ENCODE data around the gene SLC1A4. TPM values are rescaled to one million over a fixed set of nuclear protein-coding genes. Genes with fewer than 3 reads are reported as not detected.
"Not testable (repeated sequence)": the region's sequence is repeated elsewhere in the genome, so short reads cannot be mapped to it uniquely, and the experiment has no call there.

Gene SLC1A4
- total and polyA plus RNA-seq, 3 experiments from 2014 or later, result 1.9 to 21.3 (median 21.2) TPM

GRCh38 chr2:64969086-64969485 is 20.1 kb upstream of the SLC1A4 start:
- H3K9me3 ChIP-seq (ENCODE audit: low read length); H3K36me3 ChIP-seq (ENCODE audit: insufficient read depth, low read length); H3K4me3 ChIP-seq (ENCODE audit: low read length); H3K4me1 ChIP-seq (ENCODE audit: insufficient read depth, low read length); H3K4me1 Mint-ChIP-seq; H3K4me3 Mint-ChIP-seq; DNase-seq; POLR2A ChIA-PET; H3K27ac Mint-ChIP-seq; CTCF ChIA-PET; H3K9me3 Mint-ChIP-seq; H3K27ac ChIP-seq (ENCODE audit: low read depth, low read length); H3K27me3 Mint-ChIP-seq; H3K36me3 Mint-ChIP-seq; H3K27me3 ChIP-seq (ENCODE audit: insufficient read depth, low read length, poor library complexity, severe bottlenecking): not testable (repeated sequence)

GRCh38 chr2:64970495-64970894 is 18.7 kb upstream of the SLC1A4 start:
- H3K36me3 ChIP-seq (ENCODE audit: insufficient read depth, low read length), result no peaks in the 10 kb centered on the region
- Mint-ChIP-seq H3K4me3 (no peak overlapping the region), H3K4me1 (no peaks in the 10 kb centered on the region), H3K36me3 (no peaks in the 10 kb centered on the region), H3K27me3 (peaks cover 0 to 4% of the 10 kb centered on the region in 2 donors), H3K9me3 (no peaks in the 10 kb centered on the region), H3K27ac (no peak overlapping the region)
- no peaks in the 10 kb centered on the region for H3K9me3 ChIP-seq (ENCODE audit: low read length)
- H3K27ac ChIP-seq (ENCODE audit: low read depth, low read length), result no peak overlapping the region
- no peak for DNase-seq
- ChIA-PET POLR2A (no interaction called here), CTCF (interaction anchor here (1.0 kb wide), 2 partner anchors 9 to 18 kb away, joined by 3 read pairs; no protein-coding TSS in a partner anchor)
- H3K4me3 ChIP-seq (ENCODE audit: low read length), result no peak overlapping the region
- H3K4me1 ChIP-seq (ENCODE audit: insufficient read depth, low read length), result no peaks in the 10 kb centered on the region
- no peaks in the 10 kb centered on the region for H3K27me3 ChIP-seq (ENCODE audit: insufficient read depth, low read length, poor library complexity, severe bottlenecking)

DNA sequence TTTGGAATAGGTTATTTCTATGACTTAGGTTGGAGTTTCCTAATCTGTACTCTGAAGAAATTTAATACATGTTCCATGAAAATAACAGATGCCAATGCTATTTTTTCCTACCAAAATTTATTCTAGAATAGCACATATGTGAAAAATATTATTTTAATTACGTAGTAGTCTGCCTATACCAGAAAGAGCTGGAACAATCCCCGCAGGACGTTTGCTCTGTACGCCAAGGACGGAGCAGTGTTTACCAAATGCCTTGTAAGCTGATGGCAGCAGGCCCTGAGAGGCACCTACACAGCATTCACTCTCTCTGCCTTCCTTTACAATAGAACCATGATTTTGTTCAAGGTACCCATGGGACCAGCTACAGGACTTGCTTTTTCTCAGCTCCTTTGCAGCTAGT is 16.8 kb upstream of the SLC1A4 start:
- Histone ChIP-seq H3K27ac (ENCODE audit: low read depth, low read length) (no peak overlapping the region), H3K36me3 (ENCODE audit: insufficient read depth, low read length) (no peaks in the 10 kb centered on the region), H3K27me3 (ENCODE audit: insufficient read depth, low read length, poor library complexity, severe bottlenecking) (no peaks in the 10 kb centered on the region), H3K9me3 (ENCODE audit: low read length) (no peaks in the 10 kb centered on the region), H3K4me3 (ENCODE audit: low read length) (no peak overlapping the region), H3K4me1 (ENCODE audit: insufficient read depth, low read length) (no peaks in the 10 kb centered on the region)
- CTCF ChIA-PET, result no interaction called here
- Mint-ChIP-seq H3K27ac (no peak overlapping the region), H3K36me3 (no peaks in the 10 kb centered on the region), H3K4me1 (no peaks in the 10 kb centered on the region), H3K27me3 (peaks cover 0 to 4% of the 10 kb centered on the region in 2 donors), H3K4me3 (no peak overlapping the region), H3K9me3 (no peaks in the 10 kb centered on the region)
- DNase-seq, result no peak
- POLR2A ChIA-PET, result interaction anchor here (0.5 kb wide), 1 partner anchor 19 kb away, joined by 4 read pairs; no protein-coding TSS in a partner anchor

DNA sequence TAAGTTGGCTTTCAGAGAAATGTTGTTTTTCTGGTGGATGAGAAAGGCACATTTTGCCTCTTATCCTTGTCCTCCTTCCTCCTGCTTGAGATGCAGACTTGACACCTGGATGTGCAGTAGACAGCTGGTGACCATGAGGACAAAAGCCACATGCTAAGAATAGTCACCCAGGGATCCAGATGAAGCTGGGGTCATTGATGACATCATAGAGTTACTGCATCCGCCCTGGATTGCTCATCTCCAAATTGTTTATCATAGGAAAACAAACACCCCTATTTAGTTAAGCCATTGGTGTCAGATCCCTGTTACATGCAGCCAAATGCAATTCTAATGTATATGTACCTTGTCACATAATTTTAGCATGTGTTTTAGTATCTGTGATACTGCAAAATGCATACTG is 16.3 kb upstream of the SLC1A4 start:
- H3K36me3 Mint-ChIP-seq, result no peaks in the 10 kb centered on the region
- no peak overlapping the region for H3K27ac Mint-ChIP-seq
- H3K36me3 ChIP-seq (ENCODE audit: insufficient read depth, low read length), result no peaks in the 10 kb centered on the region
- H3K4me1 ChIP-seq (ENCODE audit: insufficient read depth, low read length), result no peaks in the 10 kb centered on the region
- DNase-seq, result no peak
- no peaks in the 10 kb centered on the region for H3K27me3 ChIP-seq (ENCODE audit: insufficient read depth, low read length, poor library complexity, severe bottlenecking)
- H3K4me3 ChIP-seq (ENCODE audit: low read length), result no peak overlapping the region
- ChIA-PET POLR2A (interaction anchor here (0.5 kb wide), 1 partner anchor 18 kb away, joined by 4 read pairs; no protein-coding TSS in a partner anchor), CTCF (no interaction called here)
- no peaks in the 10 kb centered on the region for H3K4me1 Mint-ChIP-seq
- peaks cover 0 to 3% of the 10 kb centered on the region in 2 donors for H3K27me3 Mint-ChIP-seq
- H3K9me3 ChIP-seq (ENCODE audit: low read length), result no peaks in the 10 kb centered on the region
- no peak overlapping the region for H3K4me3 Mint-ChIP-seq
- H3K27ac ChIP-seq (ENCODE audit: low read depth, low read length), result no peak overlapping the region
- H3K9me3 Mint-ChIP-seq, result no peaks in the 10 kb centered on the region

DNA sequence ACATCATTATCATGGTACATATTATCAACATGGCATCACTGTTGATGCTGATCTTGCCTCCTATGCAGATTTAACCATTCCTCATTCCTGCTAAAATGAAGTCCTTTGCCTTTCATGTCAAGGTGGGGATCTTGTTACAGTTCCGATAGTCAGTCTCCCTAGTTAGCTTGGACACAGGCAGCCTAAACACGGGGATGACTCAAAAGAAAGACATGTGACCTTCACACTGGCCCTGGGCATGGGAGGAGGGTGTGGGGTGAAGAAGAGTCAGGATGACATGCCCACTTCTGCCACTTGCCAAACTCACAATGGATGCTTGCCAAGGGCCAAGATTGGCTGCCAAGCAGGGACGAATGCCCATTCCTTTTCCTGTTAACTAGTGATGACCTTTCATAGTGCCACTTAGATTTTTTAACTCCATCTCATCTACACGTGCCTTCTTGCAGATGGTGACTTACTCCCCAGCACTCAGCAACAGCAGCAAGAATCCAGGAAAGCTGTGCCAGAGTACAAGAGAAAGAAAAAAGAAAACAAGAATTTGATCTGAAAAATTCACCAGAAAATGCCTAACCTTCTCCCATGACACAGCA is 13.9 kb upstream of the SLC1A4 start:
- CTCF ChIA-PET, result no interaction called here
- H3K9me3 Mint-ChIP-seq, result no peaks in the 10 kb centered on the region
- H3K27ac Mint-ChIP-seq, result no peak overlapping the region
- Histone ChIP-seq H3K36me3 (ENCODE audit: insufficient read depth, low read length) (no peaks in the 10 kb centered on the region), H3K9me3 (ENCODE audit: low read length) (no peaks in the 10 kb centered on the region), H3K4me3 (ENCODE audit: low read length) (no peak overlapping the region), H3K4me1 (ENCODE audit: insufficient read depth, low read length) (no peaks in the 10 kb centered on the region), H3K27ac (ENCODE audit: low read depth, low read length) (no peak overlapping the region), H3K27me3 (ENCODE audit: insufficient read depth, low read length, poor library complexity, severe bottlenecking) (no peaks in the 10 kb centered on the region)
- H3K36me3 Mint-ChIP-seq, result no peaks in the 10 kb centered on the region
- no peaks in the 10 kb centered on the region for H3K4me1 Mint-ChIP-seq
- POLR2A ChIA-PET, result no interaction called here
- peaks cover 0 to 1% of the 10 kb centered on the region in 2 donors for H3K27me3 Mint-ChIP-seq
- no peak for DNase-seq
- no peak overlapping the region for H3K4me3 Mint-ChIP-seq

DNA sequence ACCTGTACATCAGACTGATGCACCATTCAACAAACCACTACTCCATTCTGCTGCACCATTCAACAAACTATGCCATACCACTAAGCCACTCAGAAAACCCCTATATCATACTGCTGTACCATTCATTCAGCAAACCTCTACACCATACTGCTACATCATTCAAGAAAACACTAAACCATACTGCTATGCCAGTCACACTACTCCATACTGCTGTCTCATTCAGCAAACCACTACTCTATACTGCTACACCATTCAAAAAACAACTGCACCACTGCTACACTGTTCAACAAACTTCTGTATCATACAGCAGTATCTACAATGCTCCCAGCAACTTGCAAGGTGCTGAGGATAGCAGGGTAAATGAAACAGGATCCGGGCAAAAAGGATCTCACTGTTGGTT is 12.9 kb upstream of the SLC1A4 start:
- Mint-ChIP-seq H3K27me3 (peaks cover 0 to 1% of the 10 kb centered on the region in 2 donors), H3K4me1 (no peaks in the 10 kb centered on the region), H3K4me3 (no peak overlapping the region), H3K27ac (peak overlapping the region in 1 of 8 donors; percentile 49), H3K9me3 (no peaks in the 10 kb centered on the region), H3K36me3 (no peaks in the 10 kb centered on the region)
- Histone ChIP-seq H3K27me3 (ENCODE audit: insufficient read depth, low read length, poor library complexity, severe bottlenecking) (no peaks in the 10 kb centered on the region), H3K36me3 (ENCODE audit: insufficient read depth, low read length) (no peaks in the 10 kb centered on the region), H3K9me3 (ENCODE audit: low read length) (no peaks in the 10 kb centered on the region), H3K4me1 (ENCODE audit: insufficient read depth, low read length) (no peaks in the 10 kb centered on the region), H3K27ac (ENCODE audit: low read depth, low read length) (no peak overlapping the region), H3K4me3 (ENCODE audit: low read length) (no peak overlapping the region)
- ChIA-PET CTCF (no interaction called here), POLR2A (no interaction called here)
- DNase-seq, result no peak

- DNase-seq, result no peak
- no peak overlapping the region for H3K4me3 Mint-ChIP-seq
- no peak overlapping the region for H3K27ac Mint-ChIP-seq
- H3K9me3 Mint-ChIP-seq, result no peaks in the 10 kb centered on the region
- H3K4me3 ChIP-seq (ENCODE audit: low read length), result no peak overlapping the region
- no peak overlapping the region for H3K27ac ChIP-seq (ENCODE audit: low read depth, low read length)
- ChIA-PET POLR2A (interaction anchor here (0.6 kb wide), 1 partner anchor 16 kb away, joined by 4 read pairs; no protein-coding TSS in a partner anchor), CTCF (interaction anchor here (0.8 to 1.5 kb wide), 5 partner anchors 8 to 75 kb away, joined by 3 read pairs; partner anchors contain the start of gene SLC1A4)
- H3K4me1 ChIP-seq (ENCODE audit: insufficient read depth, low read length), result no peaks in the 10 kb centered on the region
- H3K4me1 Mint-ChIP-seq, result no peaks in the 10 kb centered on the region
- H3K36me3 Mint-ChIP-seq, result no peaks in the 10 kb centered on the region
- no peaks in the 10 kb centered on the region for H3K27me3 ChIP-seq (ENCODE audit: insufficient read depth, low read length, poor library complexity, severe bottlenecking)
- peaks cover 0 to 1% of the 10 kb centered on the region in 2 donors for H3K27me3 Mint-ChIP-seq
- H3K9me3 ChIP-seq (ENCODE audit: low read length), result no peaks in the 10 kb centered on the region
- H3K36me3 ChIP-seq (ENCODE audit: insufficient read depth, low read length), result no peaks in the 10 kb centered on the region
These were observed 10.5 kb upstream of the SLC1A4 start for GRCh38 chr2:64978514-64979268.

GRCh38 chr2:64979744-64980143 is 9.5 kb upstream of the SLC1A4 start:
- H3K27me3 ChIP-seq (ENCODE audit: insufficient read depth, low read length, poor library complexity, severe bottlenecking), result no peaks in the 10 kb centered on the region
- DNase-seq, result no peak
- H3K27me3 Mint-ChIP-seq, result peaks cover 0 to 1% of the 10 kb centered on the region in 2 donors
- no peak overlapping the region for H3K27ac ChIP-seq (ENCODE audit: low read depth, low read length)
- no peak overlapping the region for H3K27ac Mint-ChIP-seq
- no peaks in the 10 kb centered on the region for H3K36me3 Mint-ChIP-seq
- no peaks in the 10 kb centered on the region for H3K4me1 ChIP-seq (ENCODE audit: insufficient read depth, low read length)
- H3K4me3 ChIP-seq (ENCODE audit: low read length), result no peak overlapping the region
- H3K36me3 ChIP-seq (ENCODE audit: insufficient read depth, low read length), result no peaks in the 10 kb centered on the region
- H3K4me1 Mint-ChIP-seq, result no peaks in the 10 kb centered on the region
- H3K4me3 Mint-ChIP-seq, result peak overlapping the region in 1 of 7 donors; percentile 4
- H3K9me3 ChIP-seq (ENCODE audit: low read length), result no peaks in the 10 kb centered on the region
- POLR2A ChIA-PET, result interaction anchor here (0.6 kb wide), 1 partner anchor 15 kb away, joined by 4 read pairs; no protein-coding TSS in a partner anchor
- CTCF ChIA-PET, result interaction anchor here (0.6 to 1.0 kb wide), 6 partner anchors 9 to 594 kb away, joined by 3 to 4 read pairs (median 3); no protein-coding TSS in a partner anchor
- H3K9me3 Mint-ChIP-seq, result no peaks in the 10 kb centered on the region
